ENCODE results near the gene NKAIN2. TPM values are rescaled to one million over a fixed set of nuclear protein-coding genes. Genes with fewer than 3 reads are reported as not detected.

NKAIN2 gene
- total RNA-seq, 1 experiment from 2014 or later, result 2.2 TPM

DNA sequence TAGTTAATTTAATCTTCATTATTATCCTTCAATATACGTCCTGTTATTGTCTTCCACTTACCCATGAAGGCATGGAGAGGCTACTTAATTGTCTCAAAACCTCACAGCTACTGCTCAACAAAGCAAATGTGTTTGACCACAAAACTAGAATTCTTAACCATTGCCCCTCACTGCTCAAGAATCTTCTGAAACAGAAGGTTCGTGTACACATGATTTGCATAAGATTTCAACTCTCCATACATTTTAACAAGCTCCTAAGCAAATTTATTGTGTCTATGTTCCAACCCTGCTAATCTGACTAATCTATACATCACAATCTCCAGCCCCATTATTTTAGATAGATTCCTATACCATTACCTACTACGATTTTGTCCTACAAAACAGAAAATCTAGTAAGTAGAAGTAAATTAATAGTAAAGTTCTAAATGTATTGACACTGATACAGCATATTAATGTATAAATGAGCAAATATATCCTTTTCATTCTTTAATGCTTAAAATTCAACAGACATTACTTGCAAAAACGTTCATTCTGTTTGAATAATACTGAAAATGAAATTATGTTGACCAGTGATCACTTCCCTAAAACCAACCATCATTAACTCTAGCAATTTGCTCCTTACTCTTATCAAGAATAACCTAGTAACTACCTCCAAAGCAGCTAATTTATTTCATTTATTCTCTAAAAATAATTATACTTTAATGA lies 1068.8 kb downstream of the NKAIN2 start:
- Histone ChIP-seq H3K9me3 (ENCODE audit: low read depth, low read length, poor library complexity, severe bottlenecking) (no peaks in the 10 kb centered on the region), H3K27me3 (replicated peaks; ENCODE audit: insufficient read depth, low read depth, low read length, poor library complexity) (no peaks in the 10 kb centered on the region), H3K4me1 (ENCODE audit: insufficient read depth, low read length, poor library complexity, severe bottlenecking) (no peaks in the 10 kb centered on the region), H3K4me3 (ENCODE audit: low read depth, low read length, poor library complexity, severe bottlenecking) (no peak overlapping the region), H3K27ac (ENCODE audit: low read depth, low read length, poor library complexity, severe bottlenecking) (no peak overlapping the region), H3K36me3 (ENCODE audit: insufficient read depth, low read length, poor library complexity, severe bottlenecking) (no peaks in the 10 kb centered on the region)
- ChIA-PET CTCF (no interaction called here), POLR2A (ENCODE audit: low non-redundant PET) (no interaction called here)
- no peak for DNase-seq (ENCODE audit: low spot score)
- intact Hi-C loops (cut with micrococcal nuclease; ENCODE audit: unreplicated experiment), result loop anchor here (5.0 to 10.0 kb wide), 2 partner anchors 880 to 1102 kb away; no protein-coding TSS in a partner anchor
- BruUV-seq (replicated peaks), result no TSS peak
- TF ChIP-seq EZH2 (IDR thresholded peaks at IDR 0.05; ENCODE audit: borderline replicate concordance, low read depth, low read length, poor library complexity, severe bottlenecking) (no peak), CTCF (conservative IDR thresholded peaks at IDR 0.05; ENCODE audit: low read depth, low read length) (no peak)

DNA sequence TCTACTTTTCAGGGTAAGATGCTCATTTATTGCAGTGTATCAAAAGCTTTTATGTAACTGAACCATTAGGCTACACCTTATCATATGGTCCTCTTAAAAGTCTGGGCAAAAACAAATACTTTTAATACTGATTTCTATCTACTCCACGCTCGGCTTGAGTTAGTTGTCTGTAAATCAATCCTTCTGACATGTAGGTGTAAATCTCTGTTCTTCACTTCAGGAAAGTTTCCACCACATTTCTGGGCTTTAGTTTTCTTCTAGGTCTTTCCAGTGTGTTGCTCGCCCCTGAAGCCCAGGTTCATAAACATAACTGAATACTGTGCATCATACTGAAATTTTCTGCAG lies 1069.4 kb downstream of the NKAIN2 start:
- Histone ChIP-seq H3K9me3 (ENCODE audit: low read depth, low read length, poor library complexity, severe bottlenecking) (no peaks in the 10 kb centered on the region), H3K27ac (ENCODE audit: low read depth, low read length, poor library complexity, severe bottlenecking) (no peak overlapping the region), H3K4me1 (ENCODE audit: insufficient read depth, low read length, poor library complexity, severe bottlenecking) (no peaks in the 10 kb centered on the region), H3K27me3 (replicated peaks; ENCODE audit: insufficient read depth, low read depth, low read length, poor library complexity) (no peaks in the 10 kb centered on the region), H3K4me3 (ENCODE audit: low read depth, low read length, poor library complexity, severe bottlenecking) (no peak overlapping the region), H3K36me3 (ENCODE audit: insufficient read depth, low read length, poor library complexity, severe bottlenecking) (no peaks in the 10 kb centered on the region)
- TF ChIP-seq EZH2 (IDR thresholded peaks at IDR 0.05; ENCODE audit: borderline replicate concordance, low read depth, low read length, poor library complexity, severe bottlenecking) (no peak), CTCF (conservative IDR thresholded peaks at IDR 0.05; ENCODE audit: low read depth, low read length) (no peak)
- no peak for DNase-seq (ENCODE audit: low spot score)
- intact Hi-C loops (cut with micrococcal nuclease; ENCODE audit: unreplicated experiment), result loop anchor here (5.0 to 10.0 kb wide), 2 partner anchors 879 to 1102 kb away; no protein-coding TSS in a partner anchor
- ChIA-PET CTCF (no interaction called here), POLR2A (ENCODE audit: low non-redundant PET) (no interaction called here)
- no TSS peak for BruUV-seq (replicated peaks)

Other genes with a start within 250 kb of the NKAIN2 start
- 3.8 and 4.4 TPM in 2 replicates for gene TRDN, start 166.9 kb upstream of the NKAIN2 start, total RNA-seq (2021)